WTC11 (cell line): ENCODE measurements around the gene CLEC1A. TPM values are rescaled to one million over a fixed set of nuclear protein-coding genes. Genes with fewer than 3 reads are reported as not detected.

Source experiments
- ATAC-seq: fragments of 200-7000 bp; cut with Tn5 transposase; 2 replicates; pipeline ENCODE4 v1.10.0; 2021; ENCODE audit warnings: mild to moderate bottlenecking, moderate library complexity
- CTCF ChIA-PET: fragments of 300-600 bp; sonication (Branson Sonifier 250); formaldehyde crosslinking; loops from one replicate; lab custom pipeline; 2021; ENCODE audit warnings: antibody characterized with exemption; lab: Charles Lee
- POLR2A ChIA-PET: fragments of 350-600 bp; sonication (Branson Sonifier 250); formaldehyde crosslinking; loops from one replicate; lab custom pipeline; 2021; ENCODE audit warnings: antibody characterized with exemption; lab: Charles Lee
- DNase-seq: peaks from one replicate; pipeline ENCODE4 v3.0.0; 2021; ENCODE audit warnings: low spot score
- H3K27ac Mint-ChIP-seq: 2 replicates; pipeline ENCODE4 v1.8.0; 2021; ENCODE audit warnings: mixed read lengths
- H3K27me3 Mint-ChIP-seq: 2 replicates; pipeline ENCODE4 v1.8.0; 2021; ENCODE audit warnings: low read depth, mild to moderate bottlenecking, moderate library complexity, mixed read lengths
- H3K36me3 Mint-ChIP-seq: 2 replicates; pipeline ENCODE4 v1.8.0; 2021; ENCODE audit warnings: mixed read lengths
- H3K4me1 Mint-ChIP-seq: 2 replicates; pipeline ENCODE4 v1.8.0; 2022; ENCODE audit warnings: mixed read lengths
- H3K4me3 Mint-ChIP-seq: 2 replicates; pipeline ENCODE4 v1.8.0; 2021; ENCODE audit warnings: mild to moderate bottlenecking, moderate library complexity, mixed read lengths
- H3K9me3 Mint-ChIP-seq: 2 replicates; pipeline ENCODE4 v1.8.0; 2021; ENCODE audit warnings: mixed read lengths
- ATF2 ChIP-seq: sonication (generic); formaldehyde crosslinking; IDR thresholded peaks from 2 replicates; pipeline ENCODE4 v1.8.1; 2022; ENCODE audit warnings: low read depth, missing genetic modification reagents, borderline replicate concordance
- CBFB ChIP-seq: sonication (generic); formaldehyde crosslinking; IDR thresholded peaks from 2 replicates; pipeline ENCODE4 v1.8.1; 2022; ENCODE audit warnings: mild to moderate bottlenecking, low read depth, missing genetic modification reagents
- E2F4 ChIP-seq: sonication (generic); formaldehyde crosslinking; IDR thresholded peaks from 2 replicates; pipeline ENCODE4 v1.8.1; 2022; ENCODE audit warnings: low read depth, mild to moderate bottlenecking, moderate library complexity, missing genetic modification reagents, borderline replicate concordance
- ELF4 ChIP-seq: sonication (generic); formaldehyde crosslinking; IDR thresholded peaks from 2 replicates; pipeline ENCODE4 v1.8.1; 2022; ENCODE audit warnings: low read depth, mild to moderate bottlenecking, moderate library complexity, missing genetic modification reagents
- EMX1 ChIP-seq: fragments of 250-450 bp; sonication (Bioruptor Pico); IDR thresholded peaks from 2 replicates; pipeline ENCODE4 v1.8.0; 2021; ENCODE audit warnings: mild to moderate bottlenecking
- FOXP1 ChIP-seq: sonication (generic); formaldehyde crosslinking; IDR thresholded peaks from 2 replicates; pipeline ENCODE4 v1.8.0; 2022; ENCODE audit warnings: missing genetic modification reagents, mild to moderate bottlenecking, moderate library complexity, borderline replicate concordance
- GRHL2 ChIP-seq: fragments of 250-450 bp; sonication (Bioruptor Pico); IDR thresholded peaks from 2 replicates; pipeline ENCODE4 v1.8.0; 2022; ENCODE audit warnings: mild to moderate bottlenecking, moderate library complexity; ENCODE audit not compliant: insufficient replicate concordance, severe bottlenecking
- RELA ChIP-seq: sonication (generic); formaldehyde crosslinking; IDR thresholded peaks from 2 replicates; pipeline ENCODE4 v1.8.1; 2022; ENCODE audit warnings: missing genetic modification reagents, mild to moderate bottlenecking, borderline replicate concordance
- SP1 ChIP-seq: sonication (generic); formaldehyde crosslinking; conservative IDR thresholded peaks from 2 replicates; pipeline ENCODE4 v1.8.1; 2022; ENCODE audit warnings: missing genetic modification reagents
- TP53 ChIP-seq: sonication (generic); formaldehyde crosslinking; IDR thresholded peaks from 2 replicates; pipeline ENCODE4 v1.8.1; 2023; ENCODE audit warnings: mild to moderate bottlenecking, missing genetic modification reagents
- USF2 ChIP-seq: sonication (generic); formaldehyde crosslinking; IDR thresholded peaks from 2 replicates; pipeline ENCODE4 v1.8.1; 2023; ENCODE audit warnings: mild to moderate bottlenecking, missing genetic modification reagents, moderate library complexity
- ZBTB21 ChIP-seq: sonication (generic); formaldehyde crosslinking; IDR thresholded peaks from 2 replicates; pipeline ENCODE4 v1.8.1; 2023; ENCODE audit warnings: mild to moderate bottlenecking, missing genetic modification reagents, borderline replicate concordance
- ZNF232 ChIP-seq: sonication (generic); formaldehyde crosslinking; IDR thresholded peaks from 2 replicates; pipeline ENCODE4 v1.8.0; 2022; ENCODE audit warnings: mild to moderate bottlenecking, missing genetic modification reagents
- ZNF281 ChIP-seq: sonication (generic); formaldehyde crosslinking; IDR thresholded peaks from 2 replicates; pipeline ENCODE4 v1.8.0; 2023; ENCODE audit warnings: mild to moderate bottlenecking, missing genetic modification reagents
- ZNF423 ChIP-seq: fragments of 250-450 bp; sonication (Bioruptor Pico); IDR thresholded peaks from 2 replicates; pipeline ENCODE4 v2.1.2; 2022; ENCODE audit warnings: mild to moderate bottlenecking, moderate library complexity
- ZSCAN18 ChIP-seq: fragments of 250-450 bp; sonication (Bioruptor Pico); IDR thresholded peaks from 2 replicates; pipeline ENCODE4 v2.1.2; 2022; ENCODE audit warnings: mild to moderate bottlenecking, moderate library complexity
- total RNA-seq: library from RNA; stranded (reverse); gene quantifications from 3 replicates; pipeline ENCODE4 v1.2.3, GENCODE V29; 2021
- TF ChIP-seq, protein P1 (sequence below): fragments of 250-450 bp; sonication (Bioruptor Pico); conservative IDR thresholded peaks from 2 replicates; pipeline ENCODE4 v1.9.0; 2021; ENCODE audit warnings: mild to moderate bottlenecking
- TF ChIP-seq, protein P2 (sequence below): sonication (generic); formaldehyde crosslinking; IDR thresholded peaks from 2 replicates; pipeline ENCODE4 v1.8.1; 2023; ENCODE audit warnings: mild to moderate bottlenecking, missing genetic modification reagents
- TF ChIP-seq, protein P3 (sequence below): fragments of 250-450 bp; sonication (Bioruptor Pico); IDR thresholded peaks from 2 replicates; pipeline ENCODE4 v1.9.0; 2021; ENCODE audit warnings: mild to moderate bottlenecking

CLEC1A gene
- total RNA-seq, 1 experiment from 2014 or later = not detected

DNA sequence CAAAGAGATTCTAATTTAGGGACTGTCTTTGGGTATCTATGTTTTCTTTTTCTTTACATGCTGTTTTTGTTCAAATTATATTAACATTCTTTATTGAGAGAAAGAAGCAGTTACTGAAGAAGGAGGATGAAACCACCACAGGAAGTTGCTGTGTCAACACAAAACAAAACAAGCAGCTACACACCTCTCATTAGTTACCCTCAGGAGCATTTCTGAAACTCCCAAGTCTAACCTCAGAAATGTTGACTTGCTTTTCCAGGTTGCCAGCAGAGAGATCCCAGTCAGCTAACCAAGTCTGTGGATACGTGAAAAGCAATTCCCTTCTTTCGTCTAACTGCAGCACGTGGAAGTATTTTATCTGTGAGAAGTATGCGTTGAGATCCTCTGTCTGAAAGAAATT is 33.5 kb downstream of the CLEC1A start (continued):
- TF ChIP-seq ZNF281 (CRISPR knock-in tag) (no peak), GRHL2 (no peak)
- TF ChIP-seq, protein P1, sequence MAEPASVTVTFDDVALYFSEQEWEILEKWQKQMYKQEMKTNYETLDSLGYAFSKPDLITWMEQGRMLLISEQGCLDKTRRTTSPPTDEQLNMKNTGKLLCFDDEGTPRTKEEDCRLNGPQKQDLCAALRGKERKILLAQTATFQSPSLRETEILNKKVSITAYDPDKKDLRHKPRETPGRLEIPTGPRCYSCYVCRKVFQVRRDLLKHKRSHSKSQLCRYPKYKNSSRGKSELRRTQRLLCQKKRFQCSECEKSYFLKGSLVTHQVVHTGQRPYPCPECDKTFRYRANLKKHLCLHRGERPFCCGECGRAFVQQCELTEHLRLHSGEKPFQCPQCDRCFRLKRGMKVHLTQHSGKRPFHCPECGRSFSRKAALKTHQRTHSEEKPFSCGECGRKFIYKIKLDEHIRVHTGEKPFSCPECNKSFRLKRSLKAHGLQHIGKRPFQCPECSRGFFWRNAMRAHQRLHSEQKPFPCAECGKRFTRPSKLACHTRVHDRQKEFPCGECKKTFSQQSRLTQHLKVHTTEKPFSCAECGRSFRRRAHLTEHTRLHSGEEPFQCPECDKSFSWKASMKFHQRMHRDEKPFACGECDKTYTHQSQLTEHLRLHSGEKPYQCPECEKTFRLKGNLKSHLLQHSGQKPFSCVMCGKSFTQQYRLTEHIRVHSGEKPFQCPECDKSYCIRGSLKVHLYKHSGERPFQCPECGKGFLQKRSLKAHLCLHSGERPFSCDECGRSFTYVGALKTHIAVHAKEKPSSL (CRISPR knock-in tag) = no peak
- TF ChIP-seq, all 79 proteins: peak for 0

DNA sequence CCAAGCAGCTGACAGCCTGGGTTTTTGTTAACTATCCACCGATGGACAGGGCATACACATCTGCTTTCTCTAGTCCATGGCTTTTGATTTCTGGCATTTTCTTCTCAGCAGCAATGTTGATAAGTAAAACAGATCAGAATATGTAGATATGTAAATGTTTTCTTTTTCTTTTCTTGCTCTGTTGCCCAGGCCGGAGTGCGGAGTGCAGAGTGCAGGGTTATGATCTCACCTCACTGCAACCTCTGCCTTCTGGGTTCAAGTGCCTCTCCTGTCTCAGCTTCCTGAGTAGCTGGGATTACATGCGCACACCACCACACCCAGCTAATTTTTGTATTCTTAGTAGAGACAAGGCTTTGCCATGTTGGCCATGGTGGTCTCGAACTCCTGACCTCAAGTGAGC is 40.4 kb downstream of the CLEC1A start:
- ATAC-seq (no peak), DNase-seq (no peak)
- no peaks in the 10 kb centered on the region for H3K36me3 Mint-ChIP-seq
- CTCF ChIA-PET = no interaction called here
- no peaks in the 10 kb centered on the region for H3K9me3 Mint-ChIP-seq
- POLR2A ChIA-PET = no interaction called here
- H3K27ac Mint-ChIP-seq = no peak overlapping the region
- no peak for TF ChIP-seq EMX1 (CRISPR knock-in tag)
- no peak for TF ChIP-seq CBFB (CRISPR knock-in tag)
- TF ChIP-seq ATF2 (CRISPR knock-in tag) = no peak
- TF ChIP-seq SP1 = no peak
- TF ChIP-seq ZBTB21 = no peak
- TF ChIP-seq ZNF423 (CRISPR knock-in tag) = no peak
- TF ChIP-seq ZSCAN18 (CRISPR knock-in tag) = no peak
- TF ChIP-seq RELA (CRISPR knock-in tag) = no peak
- no peak for TF ChIP-seq ZNF232 (CRISPR knock-in tag)
- TF ChIP-seq TP53 = no peak
- TF ChIP-seq FOXP1 = no peak
- no peak for TF ChIP-seq USF2
- no peak for TF ChIP-seq E2F4
- TF ChIP-seq, protein P2, sequence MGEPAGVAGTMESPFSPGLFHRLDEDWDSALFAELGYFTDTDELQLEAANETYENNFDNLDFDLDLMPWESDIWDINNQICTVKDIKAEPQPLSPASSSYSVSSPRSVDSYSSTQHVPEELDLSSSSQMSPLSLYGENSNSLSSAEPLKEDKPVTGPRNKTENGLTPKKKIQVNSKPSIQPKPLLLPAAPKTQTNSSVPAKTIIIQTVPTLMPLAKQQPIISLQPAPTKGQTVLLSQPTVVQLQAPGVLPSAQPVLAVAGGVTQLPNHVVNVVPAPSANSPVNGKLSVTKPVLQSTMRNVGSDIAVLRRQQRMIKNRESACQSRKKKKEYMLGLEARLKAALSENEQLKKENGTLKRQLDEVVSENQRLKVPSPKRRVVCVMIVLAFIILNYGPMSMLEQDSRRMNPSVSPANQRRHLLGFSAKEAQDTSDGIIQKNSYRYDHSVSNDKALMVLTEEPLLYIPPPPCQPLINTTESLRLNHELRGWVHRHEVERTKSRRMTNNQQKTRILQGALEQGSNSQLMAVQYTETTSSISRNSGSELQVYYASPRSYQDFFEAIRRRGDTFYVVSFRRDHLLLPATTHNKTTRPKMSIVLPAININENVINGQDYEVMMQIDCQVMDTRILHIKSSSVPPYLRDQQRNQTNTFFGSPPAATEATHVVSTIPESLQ (CRISPR knock-in tag) = no peak
- TF ChIP-seq ELF4 = no peak
- TF ChIP-seq, protein P3, sequence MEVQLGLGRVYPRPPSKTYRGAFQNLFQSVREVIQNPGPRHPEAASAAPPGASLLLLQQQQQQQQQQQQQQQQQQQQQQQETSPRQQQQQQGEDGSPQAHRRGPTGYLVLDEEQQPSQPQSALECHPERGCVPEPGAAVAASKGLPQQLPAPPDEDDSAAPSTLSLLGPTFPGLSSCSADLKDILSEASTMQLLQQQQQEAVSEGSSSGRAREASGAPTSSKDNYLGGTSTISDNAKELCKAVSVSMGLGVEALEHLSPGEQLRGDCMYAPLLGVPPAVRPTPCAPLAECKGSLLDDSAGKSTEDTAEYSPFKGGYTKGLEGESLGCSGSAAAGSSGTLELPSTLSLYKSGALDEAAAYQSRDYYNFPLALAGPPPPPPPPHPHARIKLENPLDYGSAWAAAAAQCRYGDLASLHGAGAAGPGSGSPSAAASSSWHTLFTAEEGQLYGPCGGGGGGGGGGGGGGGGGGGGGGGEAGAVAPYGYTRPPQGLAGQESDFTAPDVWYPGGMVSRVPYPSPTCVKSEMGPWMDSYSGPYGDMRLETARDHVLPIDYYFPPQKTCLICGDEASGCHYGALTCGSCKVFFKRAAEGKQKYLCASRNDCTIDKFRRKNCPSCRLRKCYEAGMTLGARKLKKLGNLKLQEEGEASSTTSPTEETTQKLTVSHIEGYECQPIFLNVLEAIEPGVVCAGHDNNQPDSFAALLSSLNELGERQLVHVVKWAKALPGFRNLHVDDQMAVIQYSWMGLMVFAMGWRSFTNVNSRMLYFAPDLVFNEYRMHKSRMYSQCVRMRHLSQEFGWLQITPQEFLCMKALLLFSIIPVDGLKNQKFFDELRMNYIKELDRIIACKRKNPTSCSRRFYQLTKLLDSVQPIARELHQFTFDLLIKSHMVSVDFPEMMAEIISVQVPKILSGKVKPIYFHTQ = no peak
- TF ChIP-seq, all 79 proteins: peak for 0
- H3K27me3 Mint-ChIP-seq = no peaks in the 10 kb centered on the region
- no peaks in the 10 kb centered on the region for H3K4me1 Mint-ChIP-seq
- H3K4me3 Mint-ChIP-seq = no peak overlapping the region
